ENCODE data around the gene OSBP2.

The OSBP2 gene

DNA sequence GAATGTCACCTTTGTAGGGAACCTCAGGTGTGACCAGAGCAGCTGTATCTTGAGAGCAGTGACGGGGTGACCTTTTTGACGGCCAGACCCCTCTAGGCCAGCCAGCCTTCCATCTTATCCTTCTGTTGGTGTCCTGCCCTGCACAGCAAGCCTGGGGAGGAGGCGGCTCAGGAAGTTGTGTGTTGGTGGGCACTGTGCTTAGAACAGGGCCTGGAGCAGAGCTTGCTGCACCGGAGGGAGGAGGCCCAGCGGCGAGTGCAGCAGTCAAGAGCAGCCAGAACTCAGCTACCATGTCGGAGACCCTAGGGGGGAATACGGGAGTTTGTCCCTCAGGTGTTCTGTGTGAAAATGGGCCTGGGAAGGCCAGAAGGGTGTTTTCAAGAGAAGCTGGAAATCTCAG, 129.4 kb downstream of the OSBP2 start:
- intact Hi-C loops (cut with DNase I), result no loop called here
- peak in 3 of 42 donors; percentile 13 to 24 (median 21) for DNase-seq

DNA sequence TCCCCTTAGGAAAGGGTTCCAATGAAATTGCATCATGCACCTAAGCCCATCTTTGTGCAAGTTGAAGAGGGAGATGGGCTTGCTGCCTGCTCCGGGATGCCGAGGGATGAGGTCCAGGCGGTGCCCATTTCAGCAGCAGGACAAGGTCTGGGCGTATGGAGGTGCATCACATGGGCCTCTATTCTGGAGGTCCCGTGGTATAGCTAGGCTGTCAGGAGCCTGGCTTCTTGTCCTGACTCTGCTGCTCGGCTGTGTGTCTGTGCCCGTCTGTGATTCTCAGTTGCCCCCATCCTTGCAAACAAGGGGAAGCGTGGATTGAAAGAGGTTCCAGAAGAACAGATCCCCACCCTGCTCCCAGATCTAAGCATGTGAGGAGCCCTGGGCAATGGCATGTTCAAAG, 130.0 kb downstream of the OSBP2 start:
- peak in 5 of 42 donors; percentile 11 to 31 (median 21) for DNase-seq
- intact Hi-C loops (cut with DNase I), result no loop called here

DNA sequence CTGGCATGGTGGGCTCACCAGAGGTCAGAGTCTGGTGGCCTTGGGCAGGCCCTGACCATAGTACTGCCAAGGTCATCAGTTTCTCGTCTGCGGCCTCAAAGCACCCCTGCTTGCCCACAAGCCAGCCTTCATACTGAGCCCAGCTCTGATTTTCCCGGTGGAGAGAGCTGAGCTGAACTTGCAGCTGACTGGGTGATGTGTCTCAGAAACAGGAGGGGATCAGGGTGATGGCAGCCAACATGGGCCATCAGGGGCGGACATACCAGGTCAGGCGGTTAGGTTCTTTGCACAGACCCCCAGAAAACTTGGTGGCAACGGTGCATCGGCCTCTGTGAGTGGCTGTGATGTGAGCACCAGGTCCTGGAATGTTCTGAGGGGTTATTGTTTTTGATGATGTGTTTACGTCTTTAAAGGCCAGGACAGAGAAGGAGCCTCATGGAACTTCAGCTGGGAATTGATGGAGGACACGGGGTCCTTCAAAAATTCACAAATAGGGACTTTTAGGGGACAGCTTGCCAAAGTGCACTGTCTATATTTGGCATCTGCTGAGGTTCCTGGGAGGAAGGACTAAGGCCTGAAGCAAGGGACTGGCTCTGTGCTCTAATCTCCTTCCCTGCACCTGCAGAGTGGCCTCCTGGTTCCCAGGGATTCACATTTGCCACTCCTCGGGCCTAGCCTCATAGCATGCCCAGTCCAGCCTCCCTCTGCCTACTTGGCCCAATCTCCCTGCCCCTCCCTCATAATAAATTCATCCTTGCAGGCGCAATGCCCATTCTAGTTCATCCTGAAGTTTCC, 131.2 kb downstream of the OSBP2 start:
- intact Hi-C loops (cut with DNase I), result no loop called here
- peak in 5 of 42 donors; percentile 13 to 31 (median 15) for DNase-seq

DNA sequence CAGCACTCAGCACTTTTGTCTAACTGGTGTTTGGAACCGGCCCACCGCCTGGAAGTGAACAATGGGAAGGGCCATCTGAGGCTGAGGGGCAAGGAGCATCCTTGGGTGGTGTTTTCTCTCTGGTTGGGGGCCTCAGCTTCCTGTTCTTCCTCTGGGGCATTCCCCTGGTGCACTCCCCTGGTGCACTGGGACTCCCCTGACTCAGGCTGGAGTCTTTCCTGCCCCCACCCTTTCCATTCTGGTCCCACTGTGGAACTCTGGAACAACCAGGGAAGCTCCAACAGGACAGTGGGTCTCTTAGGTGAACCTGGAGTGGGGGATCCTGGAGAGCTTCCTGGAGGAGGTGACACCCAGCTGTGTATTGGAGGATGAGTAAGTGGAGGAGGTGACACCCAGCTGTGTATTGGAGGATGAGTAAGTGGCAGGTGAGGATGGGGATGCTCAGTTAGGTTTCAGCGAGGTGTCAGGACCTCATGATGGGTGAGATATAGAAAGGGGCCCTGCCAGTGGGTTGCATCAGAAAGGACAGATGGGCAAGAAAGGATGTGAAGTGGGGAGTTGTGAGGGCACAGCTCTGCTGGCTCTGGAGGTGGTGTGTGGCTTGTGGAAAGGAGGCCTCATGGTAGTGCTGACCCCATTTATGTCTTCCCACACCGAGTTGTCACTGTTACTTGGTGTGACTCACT, 132.1 kb downstream of the OSBP2 start:
- intact Hi-C loops (cut with DNase I), result no loop called here
- DNase-seq, result peak in 5 of 42 donors; percentile 18 to 35 (median 24)

DNA sequence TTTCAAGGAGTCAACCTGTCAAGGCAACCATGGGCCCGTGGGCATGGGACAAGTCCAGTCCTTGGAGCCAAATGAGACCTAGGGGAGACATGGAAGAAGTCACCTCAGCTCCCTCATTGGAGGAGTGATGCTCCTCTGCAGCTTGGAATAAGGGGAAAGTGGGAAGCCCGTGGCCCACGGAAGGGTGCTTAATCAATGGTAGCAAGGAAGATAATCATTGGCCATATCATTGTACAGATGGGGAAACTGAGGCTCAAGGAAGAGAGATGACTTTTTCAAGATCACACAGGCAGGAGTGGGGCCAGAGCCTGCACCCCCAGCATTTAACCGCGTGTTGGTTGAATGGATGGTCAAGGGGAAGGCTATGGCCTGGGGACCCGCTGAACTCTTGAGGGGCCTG, 133.0 kb downstream of the OSBP2 start:
- intact Hi-C loops (cut with DNase I), result no loop called here

DNA sequence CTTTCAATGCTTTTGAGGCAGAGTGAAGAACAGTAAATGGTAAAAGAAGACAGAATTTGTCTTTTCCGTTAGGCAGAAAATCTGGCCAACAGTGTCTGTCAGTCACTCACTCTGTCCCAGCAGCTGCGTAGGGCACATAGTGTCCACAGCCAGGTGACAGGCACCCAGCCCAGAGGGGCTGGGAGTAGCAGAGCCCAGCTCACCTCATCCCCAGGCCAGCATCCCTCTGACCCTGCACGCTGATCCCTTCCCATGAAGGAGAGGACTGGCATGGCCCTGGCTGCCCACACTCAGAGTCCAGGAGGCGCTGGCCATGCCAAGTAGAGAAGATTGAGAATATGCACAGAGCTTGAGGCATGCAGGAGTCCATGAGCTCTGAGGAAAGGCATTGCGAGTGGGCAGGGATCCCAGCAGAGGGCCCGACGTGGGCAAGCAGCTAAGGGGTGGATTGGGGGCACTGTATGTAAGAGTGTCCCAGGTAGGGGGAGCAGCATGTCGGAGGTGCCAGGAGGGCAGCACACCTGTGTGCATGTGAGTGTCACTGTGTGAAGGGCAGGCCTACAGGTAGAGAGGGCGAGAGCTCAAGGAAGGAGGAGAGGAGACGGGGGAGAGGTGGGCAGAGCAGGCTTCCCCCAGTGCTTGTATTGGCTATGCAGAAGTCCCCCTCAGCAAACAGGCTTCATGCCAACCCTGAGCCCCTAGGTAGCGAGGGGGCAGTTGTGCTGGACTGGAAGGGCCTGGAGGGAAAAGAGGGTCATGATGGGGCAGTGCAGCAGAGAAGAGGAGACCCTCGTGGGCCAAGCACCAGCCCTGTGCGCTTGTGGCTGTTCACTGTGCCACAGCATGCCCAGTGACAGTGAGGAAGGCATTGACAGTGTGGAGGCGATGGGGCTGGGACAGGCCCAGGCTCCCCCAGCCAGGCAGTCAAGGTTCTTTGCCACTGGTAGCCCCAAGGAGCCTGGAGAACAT, 133.8 kb downstream of the OSBP2 start:
- peak in 3 of 42 donors; percentile 6 to 32 (median 21) for DNase-seq
- intact Hi-C loops (cut with DNase I), result no loop called here

More for the DNA sequence above, 133.0 kb downstream of the OSBP2 start:
- peak in 2 of 42 donors; percentile 15 to 34 for DNase-seq

DNA sequence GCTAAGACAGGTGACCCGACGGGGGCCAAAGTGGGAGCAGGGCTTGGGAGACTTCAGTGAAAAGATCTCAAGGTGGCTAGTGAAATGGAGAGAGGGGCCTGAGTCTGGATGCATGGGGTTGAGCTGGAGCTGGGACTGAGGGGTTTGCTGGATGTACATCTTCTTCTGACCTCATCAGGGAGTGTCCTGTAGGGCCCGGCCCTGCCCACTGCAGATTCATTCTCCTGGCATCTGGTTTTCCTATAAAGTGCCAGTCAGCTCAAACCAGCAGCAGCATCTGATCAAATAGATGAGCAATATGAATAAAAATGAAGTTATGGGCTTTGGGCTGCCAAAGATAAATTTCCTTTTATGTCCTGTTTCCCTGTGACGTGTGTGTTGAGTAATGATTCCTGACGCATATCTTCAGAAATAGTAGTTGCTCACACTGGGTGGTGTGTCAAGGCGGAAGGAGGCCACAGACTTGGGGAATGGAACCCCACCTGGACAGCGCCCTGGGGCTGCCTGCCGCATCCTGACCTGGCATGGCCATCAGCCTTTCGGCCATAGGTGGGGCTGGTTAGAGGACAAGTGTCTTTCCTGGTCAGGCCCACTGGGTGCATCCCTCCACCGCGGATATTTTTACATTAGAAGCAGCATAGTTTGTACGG, 135.4 kb downstream of the OSBP2 start:
- intact Hi-C loops (cut with DNase I), result no loop called here
- peak in 7 of 42 donors; percentile 20 to 62 (median 32) for DNase-seq

DNA sequence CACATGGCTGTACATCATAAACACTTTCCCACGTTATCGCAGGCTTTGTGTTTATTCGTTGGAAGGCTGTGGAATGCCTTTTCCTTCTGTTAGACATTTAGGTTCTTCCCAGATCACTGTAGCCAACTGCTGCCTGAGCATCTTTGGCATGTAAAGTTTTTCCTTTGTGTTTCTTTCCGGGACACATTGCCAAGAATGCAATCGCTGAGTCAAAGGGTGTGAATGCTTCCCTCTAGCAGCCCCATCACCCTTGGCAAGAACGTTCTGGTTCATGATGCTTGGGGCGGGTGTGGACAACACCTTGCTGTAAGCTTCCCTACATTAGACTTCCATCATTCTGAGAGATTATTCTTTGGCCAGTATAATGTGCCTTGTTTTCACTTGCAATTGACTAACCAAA, 136.2 kb downstream of the OSBP2 start:
- DNase-seq, result peak in 4 of 42 donors; percentile 6 to 38 (median 16)

DNA sequence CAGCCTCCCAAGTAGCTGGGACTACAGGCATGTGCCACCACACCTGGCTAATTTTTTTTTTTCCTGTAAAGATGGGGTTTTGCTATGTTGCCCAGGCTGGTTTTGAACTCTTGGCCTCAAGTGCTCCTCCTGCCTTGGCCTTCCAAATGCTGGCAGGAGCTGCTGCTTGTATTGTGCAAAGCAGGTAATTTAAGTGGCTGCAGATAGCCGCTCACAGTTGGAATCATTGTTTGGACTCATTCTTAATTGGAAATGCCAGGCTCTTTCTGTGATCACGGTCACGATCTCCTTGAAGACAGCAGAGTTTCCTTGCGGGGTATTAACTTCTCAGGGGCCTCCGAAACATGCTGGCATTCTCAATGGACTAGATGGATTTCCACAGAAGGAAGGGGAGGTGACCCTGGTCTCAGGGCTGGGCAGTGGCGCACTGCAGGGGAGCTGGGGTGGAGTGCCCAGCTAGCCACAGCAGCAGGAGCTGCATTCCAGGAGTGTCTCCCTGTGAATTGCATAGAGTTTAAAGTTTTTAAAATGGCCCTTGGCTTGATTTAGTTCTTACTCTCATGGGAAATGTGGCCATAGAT, 137.8 kb downstream of the OSBP2 start:
- peak in 5 of 42 donors; percentile 5 to 19 (median 6) for DNase-seq
- intact Hi-C loops (cut with DNase I), result no loop called here

More for the DNA sequence above, 136.2 kb downstream of the OSBP2 start:
- intact Hi-C loops (cut with DNase I), result no loop called here

DNA sequence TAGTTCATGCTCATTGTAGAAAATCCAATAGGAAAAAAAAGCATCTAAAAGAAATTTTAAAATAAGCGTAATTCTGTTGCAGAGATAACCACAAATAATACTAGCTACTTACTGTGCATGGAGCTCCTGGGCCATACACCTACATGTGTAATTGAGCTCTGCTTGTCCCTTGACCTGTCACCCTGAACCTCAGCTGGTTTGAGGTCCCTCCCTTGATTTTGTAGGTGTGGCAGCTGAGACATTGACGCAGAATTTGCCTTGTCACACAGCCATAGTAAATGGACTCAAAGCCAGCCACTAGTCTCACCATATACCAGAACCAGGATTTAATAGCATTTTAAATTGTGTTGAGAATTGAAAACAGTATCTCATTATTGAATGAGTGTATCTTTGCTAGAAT, 138.6 kb downstream of the OSBP2 start:
- DNase-seq, result peak in 4 of 42 donors; percentile 3 to 25 (median 10)
- intact Hi-C loops (cut with DNase I), result no loop called here

DNA sequence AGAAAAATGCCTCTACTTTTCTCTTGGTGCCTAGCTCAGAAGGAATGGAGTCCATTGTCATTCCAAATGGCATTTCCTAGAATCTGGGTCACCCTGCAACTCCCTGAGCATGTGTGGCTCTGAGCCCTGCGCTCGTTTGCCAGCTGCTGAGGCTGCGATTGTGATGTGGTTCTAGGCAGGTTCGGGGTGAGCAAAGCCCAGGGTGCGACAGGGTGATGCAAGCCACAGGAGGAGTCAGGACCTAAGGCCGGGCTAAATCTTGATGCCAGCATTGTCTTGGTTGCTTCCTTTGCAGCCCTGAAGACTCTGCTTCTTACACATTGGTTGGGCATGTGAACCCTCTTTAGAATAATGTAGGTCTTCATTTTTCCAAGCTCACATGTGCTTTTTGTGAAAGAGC, 142.9 kb downstream of the OSBP2 start:
- intact Hi-C loops (cut with DNase I), result no loop called here
- peak in 39 of 42 donors; percentile 26 to 83 (median 53) for DNase-seq

DNA sequence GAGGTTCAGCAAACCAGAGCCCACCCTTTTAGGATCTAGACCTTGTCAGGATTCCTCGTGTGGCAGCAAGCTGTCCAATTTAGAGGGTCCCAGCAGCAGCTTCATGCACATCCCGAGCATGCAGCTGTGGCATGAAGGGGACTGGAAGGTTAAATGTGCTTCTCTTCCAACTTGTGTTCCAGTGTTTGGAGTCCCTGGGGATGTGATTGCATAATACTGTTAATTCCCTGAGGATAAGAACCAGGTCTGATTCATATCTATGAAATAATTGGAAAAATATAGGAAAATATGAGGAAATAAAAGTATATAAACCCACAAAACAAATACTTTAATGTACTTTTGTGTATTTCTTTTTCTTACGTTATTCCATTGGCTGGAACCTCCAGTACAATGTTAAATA, 143.4 kb downstream of the OSBP2 start:
- peak in 7 of 42 donors; percentile 0 to 25 (median 7) for DNase-seq
- intact Hi-C loops (cut with DNase I), result no loop called here

DNA sequence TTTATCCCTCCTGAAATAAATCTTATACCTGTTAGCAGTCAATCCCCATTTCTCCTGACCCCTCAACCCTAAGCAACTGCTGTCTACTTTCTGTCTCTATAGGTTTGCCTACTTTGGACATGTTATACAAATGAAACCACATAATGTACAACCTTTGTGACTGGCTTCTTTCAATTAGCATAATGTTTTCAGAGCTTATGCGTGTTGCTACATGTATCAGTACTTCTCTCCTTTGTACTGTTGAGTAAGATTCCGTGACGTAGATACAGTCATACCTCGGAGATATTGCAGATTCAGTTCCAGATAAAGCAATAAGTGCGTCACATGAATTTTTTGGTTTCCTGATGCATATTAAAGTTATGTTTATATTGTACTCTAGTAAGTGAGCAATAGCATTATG, 146.6 kb downstream of the OSBP2 start:
- peak in 2 of 42 donors; percentile 2 to 22 for DNase-seq
- intact Hi-C loops (cut with DNase I), result no loop called here

DNA sequence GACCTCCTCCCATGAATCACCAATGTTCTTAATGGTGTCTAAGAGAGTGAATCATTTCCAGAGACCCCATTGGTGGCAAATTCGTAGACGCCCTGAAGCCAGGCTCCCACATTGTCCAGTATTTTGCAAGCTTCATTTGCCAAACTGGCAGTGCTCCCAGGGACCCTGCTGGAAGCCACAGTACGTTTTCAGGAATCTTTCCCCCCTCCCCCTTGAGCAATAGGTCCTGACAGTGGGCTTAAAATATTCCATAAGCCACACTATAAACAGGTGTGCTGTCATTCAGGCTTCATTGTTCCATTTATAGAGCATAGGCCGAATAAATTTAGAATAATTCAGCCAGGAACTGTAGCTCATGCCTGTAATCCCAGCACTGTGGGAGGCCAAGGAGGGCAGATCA, 148.6 kb downstream of the OSBP2 start:
- intact Hi-C loops (cut with DNase I), result no loop called here

DNA sequence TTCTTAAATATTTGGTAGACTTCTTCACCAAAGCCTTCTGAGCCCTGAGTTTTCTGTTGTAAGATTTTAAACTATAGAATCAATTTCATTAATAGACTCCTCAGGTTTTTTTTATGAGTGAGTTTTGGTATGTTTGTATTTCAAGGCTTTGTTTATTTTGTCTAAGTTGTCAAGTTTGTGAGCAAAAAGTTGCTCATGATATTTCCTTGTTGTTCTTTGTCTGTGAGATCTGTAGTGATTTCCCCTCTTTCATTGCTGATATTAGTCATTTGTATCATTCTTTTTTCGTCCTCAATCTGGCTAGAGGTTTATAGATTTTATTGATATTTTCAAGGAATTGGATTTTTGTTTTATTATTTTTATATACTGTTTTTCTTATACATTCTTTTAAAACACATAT, 152.9 kb downstream of the OSBP2 start:
- no peak for DNase-seq
- intact Hi-C loops (cut with DNase I), result no loop called here

More for the DNA sequence above, 148.6 kb downstream of the OSBP2 start:
- DNase-seq, result peak in 10 of 42 donors; percentile 0 to 20 (median 8)

DNA sequence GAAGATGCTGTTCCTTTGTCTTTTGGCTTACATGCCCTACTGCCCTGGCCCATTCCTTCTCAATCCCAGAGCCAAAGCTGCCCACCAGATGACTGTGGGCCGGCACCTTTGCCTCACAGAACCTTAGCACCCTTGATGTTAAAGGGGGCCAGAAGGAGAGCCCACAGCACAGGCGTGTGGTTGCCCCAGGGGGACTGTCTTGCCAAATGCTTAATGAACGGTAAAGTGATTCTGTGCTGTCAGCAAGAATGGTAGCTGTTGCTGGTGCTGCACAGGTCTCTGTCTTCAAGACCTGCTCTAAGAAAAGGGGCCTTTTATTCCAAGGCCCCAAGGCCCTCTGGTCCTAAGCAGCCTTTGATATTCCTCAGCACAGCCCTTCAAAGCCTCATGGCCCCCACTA, 160.6 kb downstream of the OSBP2 start:
- peak in 4 of 42 donors; percentile 1 to 31 (median 7) for DNase-seq
- intact Hi-C loops (cut with DNase I), result no loop called here

DNA sequence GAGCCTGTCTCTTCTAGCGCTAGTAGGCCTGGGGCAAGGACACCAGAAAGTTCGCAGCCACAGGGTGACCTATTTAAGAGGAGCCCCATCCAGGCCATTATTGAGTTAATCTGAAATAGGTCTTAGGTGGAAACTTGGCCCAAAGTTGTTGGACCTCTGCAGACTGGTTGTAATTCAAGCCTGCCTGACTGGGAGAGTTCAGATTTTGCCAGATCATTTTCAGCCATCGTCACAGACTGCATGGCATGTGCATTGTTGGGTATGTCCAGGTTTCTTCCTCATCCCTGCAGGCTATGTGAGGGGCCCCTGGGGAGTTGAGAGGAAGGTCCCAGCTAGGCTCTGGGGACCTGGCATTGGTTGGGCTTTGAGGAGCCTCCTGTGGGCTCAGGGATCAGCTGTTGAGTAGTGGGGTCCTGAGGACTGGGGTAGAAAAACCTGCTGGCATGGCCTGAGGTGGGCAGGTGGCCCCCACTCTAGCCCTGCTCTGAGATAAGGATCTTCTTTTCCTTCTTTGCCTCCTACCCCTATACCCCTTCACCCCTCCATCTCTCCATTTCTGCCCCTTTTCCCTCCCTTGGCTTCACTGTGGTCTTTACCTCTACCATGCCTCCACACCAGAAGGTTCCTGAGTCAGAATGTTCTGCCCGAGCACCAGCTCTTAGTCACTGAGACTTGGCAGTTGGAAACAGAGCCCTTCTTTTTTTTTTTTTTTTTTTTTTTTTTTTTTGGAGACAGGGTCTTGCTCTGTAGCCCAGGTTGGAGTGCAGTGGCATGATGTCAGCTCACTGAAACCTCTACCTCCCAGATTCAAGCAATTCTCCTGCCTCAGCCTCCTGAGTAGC, 161.2 kb downstream of the OSBP2 start:
- peak in 12 of 42 donors; percentile 2 to 40 (median 8) for DNase-seq
- intact Hi-C loops (cut with DNase I), result no loop called here

Data from head of caudate nucleus (tissue), 42 donors.